Stimulated activated CD8-positive, alpha-beta memory T cell treated with anti-CD3 and anti-CD28 coated beads, Interleukin-2, amount 100 ng/mL, for 1 hour (primary cell): Measurements from ENCODE around the gene DIP2B.
"Not testable (repeated sequence)": the region's sequence is repeated elsewhere in the genome, so short reads cannot be mapped to it uniquely, and the experiment has no call there.

Experiments used
- DNase-seq, 2 donors: peaks; one replicate each; pipeline ENCODE4 v3.0.0-alpha.2; 2020; ENCODE audit warnings: low read depth in 2 of 2

The DIP2B gene

GRCh38 chr12:50520416-50521207 lies 15.8 kb downstream of the DIP2B start:
- DNase-seq, result no peak

- DNase-seq, result not testable (repeated sequence)
Observed at GRCh38 chr12:50521781-50522180, 17.0 kb downstream of the DIP2B start.

DNA sequence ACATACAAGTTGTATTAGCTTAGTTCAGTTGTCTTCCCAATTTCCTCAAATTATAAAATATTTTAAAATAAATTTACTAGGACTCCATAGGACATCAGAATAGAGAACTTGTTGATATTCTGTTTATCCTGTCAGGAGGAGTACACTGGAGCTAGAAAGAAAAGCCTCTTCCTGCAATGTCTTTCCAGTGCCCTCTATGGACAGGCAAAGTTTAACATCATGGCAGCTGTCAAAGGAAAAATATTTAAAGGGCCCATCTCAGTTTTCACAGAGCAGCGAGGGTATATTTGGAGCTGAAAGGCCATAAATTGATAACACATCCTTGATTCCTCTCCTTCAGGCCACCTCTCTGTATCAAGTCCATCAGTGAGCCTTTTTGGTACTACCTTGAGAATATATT lies 19.0 kb downstream of the DIP2B start:
- no peak for DNase-seq

- DNase-seq, result no peak
Observed at GRCh38 chr12:50524621-50525020, 19.8 kb downstream of the DIP2B start.

- DNase-seq, result no peak
Observed at GRCh38 chr12:50525422-50525821, 20.6 kb downstream of the DIP2B start.

GRCh38 chr12:50527359-50527726 lies 22.6 kb downstream of the DIP2B start:
- DNase-seq, result no peak

DNA sequence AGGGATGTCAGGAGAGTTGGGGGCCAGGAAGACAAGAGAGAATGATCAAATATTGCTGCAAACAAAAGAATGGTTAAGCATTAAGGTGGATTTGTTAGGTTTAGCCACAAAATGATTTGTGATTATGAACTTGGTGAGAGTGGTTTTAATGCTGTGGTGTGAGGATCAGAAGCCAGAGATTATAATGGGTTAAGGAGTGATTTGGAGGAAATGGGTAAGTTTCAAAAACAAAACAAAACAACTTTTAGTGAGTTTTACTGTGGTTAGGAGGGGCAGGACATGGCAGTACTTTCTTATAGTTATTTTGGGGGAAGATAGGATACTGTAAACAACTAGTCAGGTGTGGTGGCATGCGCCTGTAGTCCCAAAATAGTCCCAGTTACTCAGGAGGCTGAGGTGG lies 24.0 kb downstream of the DIP2B start:
- DNase-seq, result no peak

DNA sequence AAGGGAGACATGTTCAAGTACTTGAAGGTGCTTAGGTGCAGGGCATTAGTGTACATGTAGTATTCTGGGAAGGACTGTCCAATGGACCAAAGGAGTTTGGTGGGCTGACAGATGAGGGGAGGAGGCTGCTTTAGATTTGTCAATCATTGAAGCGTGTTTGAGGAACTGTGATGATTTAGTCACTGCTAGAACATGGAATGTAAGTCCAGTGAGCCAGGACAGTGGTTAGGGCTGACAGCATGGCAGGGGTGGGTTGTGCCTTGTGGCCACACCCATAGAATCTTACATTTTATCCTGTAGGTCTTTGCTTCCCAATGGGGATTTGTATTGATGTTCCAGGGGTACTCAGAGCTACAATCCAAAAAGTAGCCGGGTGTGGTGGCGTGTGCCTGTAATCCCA lies 24.6 kb downstream of the DIP2B start:
- DNase-seq, result no peak

GRCh38 chr12:50530532-50530931 lies 25.7 kb downstream of the DIP2B start:
- DNase-seq, result no peak

DNA sequence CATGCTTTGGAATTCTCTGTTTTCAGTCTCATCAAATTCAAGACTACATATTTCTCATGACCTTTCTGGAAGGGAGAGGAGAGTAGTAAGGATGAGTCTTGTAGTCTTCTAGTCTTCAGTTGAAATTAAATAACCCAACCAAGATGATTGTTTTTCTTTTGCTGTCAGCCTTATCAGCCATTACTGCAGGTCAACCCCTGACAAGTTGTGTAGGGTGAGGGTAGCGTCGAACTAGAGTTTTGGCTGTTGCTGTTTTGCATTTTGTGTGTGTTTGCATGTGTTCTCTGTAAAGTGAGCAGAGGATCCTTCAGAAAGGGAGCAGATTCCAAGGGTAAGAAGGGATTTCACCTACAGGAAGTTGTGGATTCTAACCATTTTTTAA lies 28.4 kb downstream of the DIP2B start:
- no peak for DNase-seq

DNA sequence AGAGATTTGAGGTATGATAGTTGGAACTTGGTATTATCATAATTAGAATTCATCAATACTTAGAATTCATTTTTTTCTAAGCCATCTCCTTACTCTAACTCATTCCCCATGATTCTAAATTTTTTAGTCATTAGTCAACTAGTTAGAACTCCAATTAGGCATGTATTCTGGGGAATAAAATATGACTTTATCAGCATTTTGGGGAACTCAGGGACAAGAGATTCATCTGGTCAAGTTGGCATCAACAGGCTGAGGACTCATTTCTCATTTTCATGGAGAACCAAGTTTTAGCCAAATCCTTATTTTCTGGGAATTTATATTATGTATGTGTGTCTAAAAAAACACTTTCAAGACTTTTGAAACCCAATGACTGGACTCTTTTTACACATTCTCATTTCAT lies 29.2 kb downstream of the DIP2B start:
- DNase-seq, result no peak

- no peak for DNase-seq
Observed at GRCh38 chr12:50536831-50537537, 32.2 kb downstream of the DIP2B start.

DNA sequence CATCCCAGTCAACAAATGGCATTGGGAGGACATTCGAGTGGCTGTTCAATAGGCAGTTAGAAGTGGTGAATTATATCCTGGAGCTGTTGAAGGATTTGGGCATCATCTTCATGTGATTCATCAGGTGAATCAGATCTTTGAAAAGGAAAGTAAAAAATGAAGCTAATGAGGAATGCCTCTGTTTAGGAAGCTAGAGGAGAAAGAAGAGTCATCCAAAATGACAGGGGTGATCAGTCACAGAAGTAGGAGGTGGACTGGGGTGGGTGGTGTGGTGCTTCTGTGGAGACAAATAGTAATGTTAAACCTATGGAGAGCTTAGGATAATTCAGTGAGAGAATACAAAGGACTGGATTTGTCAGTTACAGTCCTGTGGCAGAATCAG lies 32.7 kb downstream of the DIP2B start:
- DNase-seq, result no peak

- DNase-seq, result no peak
Observed at GRCh38 chr12:50538182-50538581, 33.4 kb downstream of the DIP2B start.

GRCh38 chr12:50541139-50541538 lies 36.4 kb downstream of the DIP2B start:
- no peak for DNase-seq

- no peak for DNase-seq
Observed at GRCh38 chr12:50542448-50542847, 37.7 kb downstream of the DIP2B start.

- DNase-seq, result not testable (repeated sequence)
Observed at GRCh38 chr12:50543188-50543587, 38.4 kb downstream of the DIP2B start.

- DNase-seq, result no peak
Observed at GRCh38 chr12:50545213-50545612, 40.4 kb downstream of the DIP2B start.

GRCh38 chr12:50545786-50546185 lies 41.0 kb downstream of the DIP2B start:
- DNase-seq, result no peak

DNA sequence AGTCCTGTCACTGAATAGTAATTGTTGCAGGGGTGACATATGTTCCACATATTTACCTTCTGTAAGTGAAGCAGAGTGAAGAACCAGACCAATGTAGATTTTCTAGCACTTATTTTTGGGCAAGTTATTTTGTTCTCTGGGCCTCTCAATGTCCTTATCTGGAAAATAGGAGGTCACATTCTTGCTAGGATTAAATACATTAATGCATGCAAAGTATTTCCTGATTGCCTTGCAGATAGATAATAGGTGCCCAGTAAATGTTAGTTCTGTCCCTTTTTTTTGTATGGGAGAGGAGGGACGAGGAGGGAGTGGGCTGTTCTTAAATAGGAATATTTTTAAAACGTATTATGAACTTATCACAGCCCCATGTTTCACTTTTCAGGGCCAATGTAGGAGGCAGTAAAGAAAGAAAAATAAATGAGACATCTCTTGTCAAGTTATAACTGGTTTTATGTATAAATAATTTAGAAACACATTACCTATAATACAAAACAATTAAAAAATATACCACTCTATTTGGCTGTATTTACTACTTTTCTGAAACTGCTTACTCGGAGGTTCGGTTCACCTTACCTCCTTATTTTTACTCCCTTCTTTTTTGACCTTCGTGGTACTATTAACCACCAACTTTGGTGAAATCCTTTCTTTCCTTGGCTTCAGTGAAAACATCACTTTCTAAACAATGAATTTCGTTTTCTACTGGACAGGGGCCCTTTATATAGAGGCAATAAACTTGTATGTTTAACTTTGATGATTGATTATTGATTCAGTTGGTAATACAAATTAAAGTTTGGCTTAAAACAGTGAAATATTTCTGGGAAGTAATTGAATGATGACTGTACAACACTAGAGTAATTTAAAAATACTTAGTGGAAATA lies 41.9 kb downstream of the DIP2B start:
- no peak for DNase-seq

- no peak for DNase-seq
Observed at GRCh38 chr12:50547742-50548141, 43.0 kb downstream of the DIP2B start.

GRCh38 chr12:50549885-50550284 lies 45.1 kb downstream of the DIP2B start:
- no peak for DNase-seq
